ENCODE data around the gene BSDC1. TPM values are rescaled to one million over a fixed set of nuclear protein-coding genes. Genes with fewer than 3 reads are reported as not detected.
A peak's percentile ranks its signal among the peaks of the same experiment; 100 is the strongest.

Gene BSDC1
- total RNA-seq, 4 donors from 2014 or later, result 89.1 to 140 (median 109) TPM

- no peak overlapping the region for H3K4me3 ChIP-seq
- peaks cover 0 to 18% (median 5%) of the 10 kb centered on the region in 4 donors for H3K4me1 ChIP-seq
- no peak for TF ChIP-seq CTCF (IDR thresholded peaks at IDR 0.05)
- no peak for TF ChIP-seq POLR2A (IDR thresholded peaks at IDR 0.05)
- no peak overlapping the region for H3K27ac ChIP-seq
- no peaks in the 10 kb centered on the region for H3K9me3 ChIP-seq
- H3K36me3 ChIP-seq, result peaks cover 0 to 55% (median 0%) of the 10 kb centered on the region in 3 donors
- no peak for DNase-seq
- no peaks in the 10 kb centered on the region for H3K27me3 ChIP-seq
Measured at GRCh38 chr1:32364836-32365235, 29.4 kb downstream of the BSDC1 start.

GRCh38 chr1:32363713-32364112 lies 30.5 kb downstream of the BSDC1 start:
- Histone ChIP-seq H3K36me3 (peaks cover 0 to 49% (median 0%) of the 10 kb centered on the region in 3 donors), H3K27me3 (no peaks in the 10 kb centered on the region), H3K4me3 (no peak overlapping the region), H3K9me3 (no peaks in the 10 kb centered on the region), H3K27ac (no peak overlapping the region), H3K4me1 (peaks cover 0 to 18% (median 5%) of the 10 kb centered on the region in 4 donors)
- no peak for TF ChIP-seq POLR2A (IDR thresholded peaks at IDR 0.05)
- TF ChIP-seq CTCF (IDR thresholded peaks at IDR 0.05), result no peak
- peak in 1 of 3 donors; percentile 47 for DNase-seq

GRCh38 chr1:32362474-32363313 lies 31.5 kb downstream of the BSDC1 start, which contains the start of the genes FAM229A and TSSK3:
TSS of gene FAM229A (minus strand) at chr1:32362485. CDS start at chr1:32362091, 394 bp downstream.
TSS of gene TSSK3 (plus strand) at chr1:32362539. CDS start at chr1:32362702, 163 bp downstream.
- peak in 1 of 3 donors; percentile 32 for DNase-seq
- H3K27me3 ChIP-seq, result no peaks in the 10 kb centered on the region
- peaks cover 0 to 39% (median 0%) of the 10 kb centered on the region in 3 donors for H3K36me3 ChIP-seq
- H3K4me3 ChIP-seq, result peak within 1 kb of the TSS; percentile 19 to 54 (median 46)
- peak within 1 kb of the TSS in 1 of 4 donors; percentile 56 for H3K27ac ChIP-seq
- peaks cover 0 to 18% (median 5%) of the 10 kb centered on the region in 4 donors for H3K4me1 ChIP-seq
- H3K9me3 ChIP-seq, result no peaks in the 10 kb centered on the region
- TF ChIP-seq POLR2A (IDR thresholded peaks at IDR 0.05) (no peak), CTCF (IDR thresholded peaks at IDR 0.05) (no peak)

GRCh38 chr1:32361674-32362473 lies 32.4 kb downstream of the BSDC1 start:
- Histone ChIP-seq H3K27ac (peak overlapping the region in 1 of 4 donors; percentile 56), H3K4me3 (peak overlapping the region; percentile 19 to 54 (median 46))
- peak in 2 of 3 donors; percentile 63 to 65 for DNase-seq

More at GRCh38 chr1:32361674-32362473, 32.4 kb downstream of the BSDC1 start:
- Histone ChIP-seq H3K27me3 (no peaks in the 10 kb centered on the region), H3K36me3 (peaks cover 0 to 31% (median 0%) of the 10 kb centered on the region in 3 donors), H3K4me1 (peaks cover 0 to 18% (median 5%) of the 10 kb centered on the region in 4 donors), H3K9me3 (no peaks in the 10 kb centered on the region)
- TF ChIP-seq POLR2A (IDR thresholded peaks at IDR 0.05) (no peak), CTCF (IDR thresholded peaks at IDR 0.05) (peak in 5 of 6 experiments; percentile 9 to 33 (median 29))
